GM06990 (cell line): ENCODE data around the gene MX2.

ENCODE experiments used
- DNase-seq: peaks from one replicate; pipeline ENCODE4 v3.0.0-alpha.2; 2011; ENCODE audit not compliant: insufficient read length; ENCODE audit errors: extremely low read depth
- H3K27me3 ChIP-seq: replicated peaks from 2 replicates; pipeline ENCODE4 v1.6.0; 2011; ENCODE audit warnings: low read length; ENCODE audit not compliant: control insufficient read depth, insufficient read depth
- H3K36me3 ChIP-seq: 2 replicates; pipeline ENCODE4 v1.5.1; 2011; ENCODE audit warnings: low read length; ENCODE audit not compliant: control insufficient read depth, insufficient read depth
- H3K4me3 ChIP-seq: replicated peaks from 2 replicates; pipeline ENCODE4 v1.5.1; 2011; ENCODE audit warnings: low read depth, mild to moderate bottlenecking, control low read depth, low read length
- TF ChIP-seq, protein P1 (sequence below): IDR thresholded peaks from 2 replicates; pipeline ENCODE4 v1.5.1; 2011; ENCODE audit warnings: low read length, control low read depth, mild to moderate bottlenecking, inconsistent platforms; ENCODE audit not compliant: insufficient read depth, poor library complexity, severe bottlenecking

Gene MX2

DNA sequence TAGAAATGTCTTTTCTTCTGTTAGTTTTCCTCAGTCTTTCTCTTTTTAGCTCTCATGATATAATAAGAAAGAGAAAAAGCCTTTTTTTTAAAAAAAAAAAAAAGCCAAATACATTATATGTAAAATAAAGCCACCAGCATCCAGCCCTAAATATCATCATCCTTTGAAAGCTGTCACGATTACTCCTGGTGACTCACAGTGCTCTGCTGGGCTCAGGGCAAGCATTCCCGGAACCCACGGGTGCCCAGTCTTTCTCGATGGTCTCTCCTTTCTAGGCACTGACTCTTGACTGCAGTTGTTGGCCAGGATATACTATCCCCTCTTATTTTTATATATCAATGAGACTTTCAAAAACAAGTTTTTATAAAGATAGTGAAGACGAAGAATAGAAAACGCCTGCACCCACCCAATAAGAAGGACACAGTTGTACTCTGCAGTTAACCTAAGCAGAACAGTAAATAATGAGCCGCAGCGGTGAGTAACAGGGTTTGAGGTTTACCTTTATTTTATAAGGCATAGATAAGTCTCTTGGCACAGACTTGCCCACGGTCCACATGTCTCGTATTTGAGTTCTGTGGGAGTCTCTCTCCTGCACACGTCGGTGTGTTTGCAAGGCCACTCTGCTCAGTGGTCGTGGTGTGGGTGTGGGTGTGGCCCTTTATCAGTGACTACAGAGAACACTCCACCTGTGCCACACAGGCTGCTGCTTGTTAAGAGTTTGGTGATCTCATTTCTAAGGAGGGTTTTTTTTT is 15.7 kb upstream of the MX2 start:
- no peak for DNase-seq
- TF ChIP-seq, protein P1, sequence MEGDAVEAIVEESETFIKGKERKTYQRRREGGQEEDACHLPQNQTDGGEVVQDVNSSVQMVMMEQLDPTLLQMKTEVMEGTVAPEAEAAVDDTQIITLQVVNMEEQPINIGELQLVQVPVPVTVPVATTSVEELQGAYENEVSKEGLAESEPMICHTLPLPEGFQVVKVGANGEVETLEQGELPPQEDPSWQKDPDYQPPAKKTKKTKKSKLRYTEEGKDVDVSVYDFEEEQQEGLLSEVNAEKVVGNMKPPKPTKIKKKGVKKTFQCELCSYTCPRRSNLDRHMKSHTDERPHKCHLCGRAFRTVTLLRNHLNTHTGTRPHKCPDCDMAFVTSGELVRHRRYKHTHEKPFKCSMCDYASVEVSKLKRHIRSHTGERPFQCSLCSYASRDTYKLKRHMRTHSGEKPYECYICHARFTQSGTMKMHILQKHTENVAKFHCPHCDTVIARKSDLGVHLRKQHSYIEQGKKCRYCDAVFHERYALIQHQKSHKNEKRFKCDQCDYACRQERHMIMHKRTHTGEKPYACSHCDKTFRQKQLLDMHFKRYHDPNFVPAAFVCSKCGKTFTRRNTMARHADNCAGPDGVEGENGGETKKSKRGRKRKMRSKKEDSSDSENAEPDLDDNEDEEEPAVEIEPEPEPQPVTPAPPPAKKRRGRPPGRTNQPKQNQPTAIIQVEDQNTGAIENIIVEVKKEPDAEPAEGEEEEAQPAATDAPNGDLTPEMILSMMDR: no peak
- Histone ChIP-seq H3K4me3 (no peak overlapping the region), H3K27me3 (no peaks in the 10 kb centered on the region; the same call in 1 of the 2 replicates), H3K36me3 (no peaks in the 10 kb centered on the region)

DNA sequence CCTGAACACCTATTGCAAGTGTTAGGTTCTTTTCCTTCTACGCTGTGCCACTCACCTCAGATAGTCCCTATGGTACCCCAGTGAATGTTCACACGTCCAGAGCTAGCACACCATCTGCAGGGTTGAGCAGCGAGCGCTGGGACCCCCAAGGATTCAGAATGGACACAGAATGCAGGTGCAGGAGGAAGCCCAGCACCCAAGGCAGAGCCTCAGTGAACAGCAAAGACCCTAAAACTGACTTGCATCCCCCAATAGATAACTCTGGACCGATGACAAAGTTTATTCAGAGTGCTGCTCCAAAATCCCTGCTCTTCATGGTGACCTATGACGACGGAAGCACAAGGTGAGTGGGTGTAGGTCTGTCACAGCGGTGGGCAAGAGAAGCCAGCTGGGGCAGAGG is 15.1 kb upstream of the MX2 start:
- TF ChIP-seq, protein P1: no peak
- no peaks in the 10 kb centered on the region; the same call in none of the 2 replicates for H3K27me3 ChIP-seq
- H3K36me3 ChIP-seq: no peaks in the 10 kb centered on the region
- DNase-seq: no peak
- no peak overlapping the region for H3K4me3 ChIP-seq

DNA sequence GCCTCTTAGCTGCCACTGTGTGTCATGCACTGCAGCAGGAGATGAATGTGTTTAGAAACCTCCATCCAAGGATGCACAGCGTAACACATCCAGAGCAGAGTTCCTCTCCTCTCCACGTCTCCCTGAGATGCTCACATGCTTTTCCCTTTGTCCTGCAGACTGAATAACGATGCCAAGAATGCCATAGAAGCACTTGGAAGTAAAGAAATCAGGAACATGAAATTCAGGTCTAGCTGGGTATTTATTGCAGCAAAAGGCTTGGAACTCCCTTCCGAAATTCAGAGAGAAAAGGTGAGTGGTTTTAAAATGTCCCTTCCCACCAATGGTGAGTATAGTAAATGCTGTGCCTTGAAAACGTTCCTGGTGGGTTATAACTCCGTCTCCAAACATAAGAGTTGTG is 13.4 kb upstream of the MX2 start:
- Histone ChIP-seq H3K36me3 (no peaks in the 10 kb centered on the region), H3K27me3 (no peaks in the 10 kb centered on the region; the same call in none of the 2 replicates), H3K4me3 (no peak overlapping the region)
- no peak for DNase-seq
- TF ChIP-seq, protein P1: no peak

DNA sequence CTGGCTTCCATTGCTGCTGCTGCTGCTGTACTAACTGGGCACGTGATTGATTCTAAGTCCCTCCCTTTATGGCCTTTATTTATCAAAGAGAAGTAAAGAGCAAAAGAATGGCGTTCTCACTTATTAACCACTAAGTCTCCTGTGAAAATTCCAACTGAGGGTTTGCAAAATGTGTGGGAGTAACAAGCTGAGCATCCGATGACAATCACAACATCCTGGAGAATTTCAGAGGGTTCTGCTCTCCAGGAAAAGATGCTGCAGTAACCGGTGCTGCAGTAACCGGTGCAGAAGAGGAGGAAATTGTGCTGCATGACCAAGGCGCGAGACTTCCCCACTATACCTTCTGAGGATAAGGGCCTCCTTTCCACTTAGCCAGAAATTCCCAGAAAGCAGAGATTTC is 12.7 kb upstream of the MX2 start:
- DNase-seq: no peak
- no peaks in the 10 kb centered on the region; the same call in none of the 2 replicates for H3K27me3 ChIP-seq
- no peaks in the 10 kb centered on the region for H3K36me3 ChIP-seq
- H3K4me3 ChIP-seq: no peak overlapping the region
- TF ChIP-seq, protein P1: no peak

DNA sequence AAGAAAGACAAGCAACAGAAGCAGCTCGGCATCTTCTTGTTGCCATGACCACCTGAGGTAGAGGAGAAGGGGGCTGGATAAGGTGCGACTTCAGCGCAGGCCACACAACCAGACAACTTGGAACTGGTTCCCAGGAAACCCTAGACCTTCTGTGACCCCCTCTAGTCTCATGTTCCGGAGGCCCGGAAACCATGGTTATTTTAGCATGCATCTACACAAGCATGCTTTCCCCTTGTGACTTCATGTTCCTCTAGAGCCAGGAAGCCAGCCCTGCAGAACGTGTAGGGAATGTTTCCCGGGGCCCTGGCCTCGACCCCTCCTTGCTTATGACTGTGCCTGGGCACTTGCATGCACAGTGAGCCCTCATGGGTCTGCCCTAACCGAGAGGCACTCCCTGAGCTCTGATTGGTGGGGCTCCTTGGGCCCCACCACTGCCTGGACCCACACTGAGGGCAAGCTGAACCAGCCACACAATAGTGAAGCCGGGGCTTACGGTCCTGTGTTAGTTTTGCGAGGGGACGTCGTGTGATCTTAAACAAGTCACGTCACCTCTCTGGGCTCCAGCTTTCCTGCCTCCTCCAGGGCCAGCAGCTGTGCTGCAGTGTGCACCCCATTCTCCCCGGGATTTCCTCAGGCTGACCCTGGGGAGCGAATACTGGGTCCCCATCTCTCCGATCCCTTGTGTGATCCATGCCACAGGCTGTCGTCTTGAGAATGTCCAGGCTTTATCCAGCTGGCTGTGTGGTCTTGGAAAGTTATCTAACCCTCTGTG is 12.0 kb upstream of the MX2 start:
- no peak for DNase-seq
- Histone ChIP-seq H3K36me3 (no peaks in the 10 kb centered on the region), H3K4me3 (no peak overlapping the region), H3K27me3 (no peaks in the 10 kb centered on the region; the same call in none of the 2 replicates)
- TF ChIP-seq, protein P1: no peak
